OCI-LY7 (cell line): ENCODE results near the gene LDHAL6B.

Source experiments
- EZH2phosphoT487 ChIP-seq: fragments of 200-600 bp; sonication (generic); IDR thresholded peaks from 2 replicates; pipeline ENCODE4 v1.6.1; 2018; ENCODE audit warnings: low read depth, borderline replicate concordance, mild to moderate bottlenecking, mixed run types, antibody characterized with exemption, low read length, moderate library complexity, mixed read lengths
- TF ChIP-seq, protein P1 (sequence below): fragments of 200-600 bp; sonication (generic); conservative IDR thresholded peaks from 2 replicates; pipeline ENCODE4 v1.5.1; 2014; ENCODE audit warnings: mild to moderate bottlenecking, antibody characterized with exemption, low read length, moderate library complexity, mixed read lengths

DNA sequence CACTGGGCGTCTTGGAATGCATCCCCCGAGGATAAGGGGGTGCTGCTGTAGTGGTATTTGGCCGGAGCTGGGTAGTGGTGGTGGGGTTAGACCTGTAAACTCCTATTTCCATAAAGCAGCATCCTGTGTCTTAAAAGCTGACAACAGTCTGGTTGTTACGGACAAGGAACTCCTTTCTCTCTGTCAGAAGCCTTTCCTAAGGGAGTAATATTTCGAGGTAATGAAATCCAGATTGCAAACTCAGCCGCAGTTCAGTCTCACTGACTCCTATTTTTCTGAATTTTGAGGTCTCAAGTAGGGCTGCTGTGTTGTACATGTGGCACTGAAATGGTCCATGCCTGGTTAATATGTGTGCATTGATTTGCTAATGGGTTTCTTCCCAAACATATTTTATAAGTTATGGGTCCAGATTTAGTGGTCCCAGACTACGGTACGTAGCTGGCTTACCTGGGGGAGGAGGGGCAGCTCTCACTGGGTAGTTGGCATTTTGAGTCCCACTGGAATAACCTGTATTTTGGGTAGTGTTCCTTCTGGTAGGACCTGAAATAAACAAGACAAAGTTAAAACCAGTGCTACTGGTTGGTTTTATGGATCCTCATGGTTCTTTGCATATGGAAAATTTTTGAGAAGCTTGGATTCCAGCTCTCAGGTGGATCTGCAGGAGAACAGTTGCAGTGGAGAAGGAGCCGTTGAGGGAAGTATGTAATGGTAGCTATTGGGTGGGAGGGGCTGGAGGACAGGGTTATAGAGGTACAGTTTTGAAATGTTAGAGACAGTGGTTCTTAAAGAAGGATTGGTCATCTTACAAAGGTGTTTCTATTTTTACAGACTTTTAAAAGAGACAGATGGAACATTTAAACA lies 48.6 kb upstream of the LDHAL6B start:
- no peak for TF ChIP-seq EZH2phosphoT487
- TF ChIP-seq, protein P1, sequence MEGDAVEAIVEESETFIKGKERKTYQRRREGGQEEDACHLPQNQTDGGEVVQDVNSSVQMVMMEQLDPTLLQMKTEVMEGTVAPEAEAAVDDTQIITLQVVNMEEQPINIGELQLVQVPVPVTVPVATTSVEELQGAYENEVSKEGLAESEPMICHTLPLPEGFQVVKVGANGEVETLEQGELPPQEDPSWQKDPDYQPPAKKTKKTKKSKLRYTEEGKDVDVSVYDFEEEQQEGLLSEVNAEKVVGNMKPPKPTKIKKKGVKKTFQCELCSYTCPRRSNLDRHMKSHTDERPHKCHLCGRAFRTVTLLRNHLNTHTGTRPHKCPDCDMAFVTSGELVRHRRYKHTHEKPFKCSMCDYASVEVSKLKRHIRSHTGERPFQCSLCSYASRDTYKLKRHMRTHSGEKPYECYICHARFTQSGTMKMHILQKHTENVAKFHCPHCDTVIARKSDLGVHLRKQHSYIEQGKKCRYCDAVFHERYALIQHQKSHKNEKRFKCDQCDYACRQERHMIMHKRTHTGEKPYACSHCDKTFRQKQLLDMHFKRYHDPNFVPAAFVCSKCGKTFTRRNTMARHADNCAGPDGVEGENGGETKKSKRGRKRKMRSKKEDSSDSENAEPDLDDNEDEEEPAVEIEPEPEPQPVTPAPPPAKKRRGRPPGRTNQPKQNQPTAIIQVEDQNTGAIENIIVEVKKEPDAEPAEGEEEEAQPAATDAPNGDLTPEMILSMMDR: no peak
